ENCODE data around the gene TMEM167B.

TMEM167B gene

GRCh38 chr1:109131059-109131458 lies 40.5 kb downstream of the TMEM167B start:
- FAIRE-seq, result no peak
- DNase-seq (ENCODE audit: insufficient read length, low spot score), result no peak
- TF ChIP-seq, protein P1, sequence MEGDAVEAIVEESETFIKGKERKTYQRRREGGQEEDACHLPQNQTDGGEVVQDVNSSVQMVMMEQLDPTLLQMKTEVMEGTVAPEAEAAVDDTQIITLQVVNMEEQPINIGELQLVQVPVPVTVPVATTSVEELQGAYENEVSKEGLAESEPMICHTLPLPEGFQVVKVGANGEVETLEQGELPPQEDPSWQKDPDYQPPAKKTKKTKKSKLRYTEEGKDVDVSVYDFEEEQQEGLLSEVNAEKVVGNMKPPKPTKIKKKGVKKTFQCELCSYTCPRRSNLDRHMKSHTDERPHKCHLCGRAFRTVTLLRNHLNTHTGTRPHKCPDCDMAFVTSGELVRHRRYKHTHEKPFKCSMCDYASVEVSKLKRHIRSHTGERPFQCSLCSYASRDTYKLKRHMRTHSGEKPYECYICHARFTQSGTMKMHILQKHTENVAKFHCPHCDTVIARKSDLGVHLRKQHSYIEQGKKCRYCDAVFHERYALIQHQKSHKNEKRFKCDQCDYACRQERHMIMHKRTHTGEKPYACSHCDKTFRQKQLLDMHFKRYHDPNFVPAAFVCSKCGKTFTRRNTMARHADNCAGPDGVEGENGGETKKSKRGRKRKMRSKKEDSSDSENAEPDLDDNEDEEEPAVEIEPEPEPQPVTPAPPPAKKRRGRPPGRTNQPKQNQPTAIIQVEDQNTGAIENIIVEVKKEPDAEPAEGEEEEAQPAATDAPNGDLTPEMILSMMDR (IDR thresholded peaks at IDR 0.05; ENCODE audit: insufficient read depth, missing control alignments), result no peak

- DNase-seq (ENCODE audit: insufficient read length, low spot score) (no peak), FAIRE-seq (no peak)
- TF ChIP-seq, protein P1 (IDR thresholded peaks at IDR 0.05; ENCODE audit: insufficient read depth, missing control alignments), result no peak
These were observed 41.2 kb downstream of the TMEM167B start for GRCh38 chr1:109131800-109132199.

DNA sequence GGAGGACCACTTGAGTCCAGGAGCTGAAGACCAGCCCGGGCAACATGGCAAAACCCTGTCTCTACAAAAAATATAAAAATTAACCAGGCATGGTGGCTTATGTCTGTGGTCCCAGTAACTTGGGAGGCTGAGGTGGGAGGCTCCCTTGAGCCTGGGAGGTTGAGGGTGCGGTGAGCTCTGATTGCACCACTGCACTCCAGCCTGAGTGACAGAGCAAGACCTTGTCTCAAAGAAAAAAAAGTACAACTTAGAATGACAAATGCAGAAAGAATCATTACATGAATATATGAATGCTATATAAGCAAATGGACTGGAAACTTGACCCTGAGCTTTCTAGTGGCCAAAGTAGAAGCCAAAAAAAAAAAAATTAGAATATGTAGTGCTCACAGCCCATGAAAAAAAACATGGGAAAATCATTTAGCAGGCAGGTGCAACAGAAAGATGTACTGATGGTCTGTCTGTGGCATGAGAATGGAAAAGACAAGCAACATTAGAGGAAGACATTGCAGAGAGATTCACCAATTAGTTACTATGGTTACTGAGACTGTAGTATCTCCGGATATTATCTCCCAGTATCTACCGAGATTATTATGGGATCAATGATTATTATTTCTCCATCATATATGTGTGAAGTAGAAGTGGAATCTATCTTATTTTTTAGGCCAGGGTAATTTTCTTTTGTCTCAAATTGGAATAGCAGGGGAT lies 42.6 kb downstream of the TMEM167B start:
- TF ChIP-seq, protein P1 (IDR thresholded peaks at IDR 0.05; ENCODE audit: insufficient read depth, missing control alignments), result no peak
- FAIRE-seq (no peak), DNase-seq (ENCODE audit: insufficient read length, low spot score) (no peak)

DNA sequence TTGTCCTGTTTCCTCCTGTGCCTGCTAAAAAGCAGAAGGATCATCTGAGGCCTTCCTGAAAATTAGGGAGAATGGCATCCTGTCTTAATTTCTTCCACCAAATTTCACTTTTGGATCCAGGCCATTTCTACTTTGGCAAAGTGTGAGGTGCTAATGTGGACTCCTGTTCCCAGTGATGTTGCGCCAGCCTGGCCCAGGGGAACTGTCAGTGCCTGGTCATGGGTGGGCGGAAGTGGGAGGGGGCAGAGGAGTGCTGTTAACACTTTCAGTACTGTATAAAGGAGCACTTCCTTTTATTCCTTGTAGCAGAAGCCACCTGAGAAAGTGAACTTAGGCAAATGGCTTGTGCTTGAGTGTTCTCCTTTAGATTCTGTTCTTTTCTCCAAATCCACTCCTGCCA lies 43.3 kb downstream of the TMEM167B start:
- FAIRE-seq (no peak), DNase-seq (ENCODE audit: insufficient read length, low spot score) (no peak)
- TF ChIP-seq, protein P1 (IDR thresholded peaks at IDR 0.05; ENCODE audit: insufficient read depth, missing control alignments), result no peak

DNA sequence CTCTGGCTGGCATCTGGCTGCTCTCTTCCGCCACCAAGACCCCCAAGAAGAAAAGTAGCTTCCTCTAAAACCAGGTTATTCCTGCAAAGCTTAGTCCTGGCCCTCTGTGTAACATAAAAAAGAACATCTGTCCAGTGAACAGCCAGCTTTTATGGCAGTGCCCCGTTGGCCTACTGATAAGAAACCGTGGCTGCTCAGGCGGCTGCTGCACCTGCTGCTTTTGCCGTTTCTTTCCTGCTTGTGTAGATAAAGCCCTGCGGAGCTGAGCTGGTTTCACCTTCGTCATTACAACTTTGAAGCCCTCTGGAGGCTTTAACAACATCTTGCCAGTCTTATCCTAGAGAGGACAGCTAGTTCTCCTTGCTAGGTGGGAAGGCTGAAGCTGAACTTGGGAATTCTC lies 43.9 kb downstream of the TMEM167B start:
- TF ChIP-seq, protein P1 (IDR thresholded peaks at IDR 0.05; ENCODE audit: insufficient read depth, missing control alignments), result no peak
- no peak for DNase-seq (ENCODE audit: insufficient read length, low spot score)
- FAIRE-seq, result no peak

GRCh38 chr1:109135940-109136339 lies 45.4 kb downstream of the TMEM167B start:
- FAIRE-seq (no peak), DNase-seq (ENCODE audit: insufficient read length, low spot score) (no peak)
- TF ChIP-seq, protein P1 (IDR thresholded peaks at IDR 0.05; ENCODE audit: insufficient read depth, missing control alignments), result no peak

- DNase-seq (ENCODE audit: insufficient read length, low spot score) (no peak), FAIRE-seq (no peak)
- TF ChIP-seq, protein P1 (IDR thresholded peaks at IDR 0.05; ENCODE audit: insufficient read depth, missing control alignments), result no peak
These were observed 46.2 kb downstream of the TMEM167B start for GRCh38 chr1:109136766-109137165.

Data from D721Med (cell line).